Epithelial cell of proximal tubule (primary cell): ENCODE data around the gene PIK3R5. TPM values are rescaled to one million over a fixed set of nuclear protein-coding genes. Genes with fewer than 3 reads are reported as not detected.

Experiments
- DNase-seq: peaks from one replicate; pipeline ENCODE4 v3.0.0-alpha.2; 2011; ENCODE audit warnings: low read depth
- H3K4me3 ChIP-seq: 2 replicates; pipeline ENCODE4 v1.5.1; 2011; ENCODE audit warnings: low read depth, mild to moderate bottlenecking, low read length
- CTCF ChIP-seq: conservative IDR thresholded peaks from 2 replicates; pipeline ENCODE4 v1.5.1; 2012; ENCODE audit warnings: low read depth, mild to moderate bottlenecking, low read length
- total RNA-seq: library from RNA; depleted of rRNA; stranded (reverse); fragments of >200 nt; gene quantifications from 2 replicates; pipeline ENCODE4 v1.2.3, GENCODE V29; 2015

The PIK3R5 gene
- total RNA-seq, 1 donor from 2014 or later: 0.12 TPM

- H3K4me3 ChIP-seq: no peak overlapping the region
- no peak for DNase-seq
- TF ChIP-seq CTCF: no peak
Observed at GRCh38 chr17:8849311-8850041, 116.0 kb downstream of the PIK3R5 start.

GRCh38 chr17:8847891-8848290 lies 117.6 kb downstream of the PIK3R5 start:
- DNase-seq: no peak
- no peak overlapping the region for H3K4me3 ChIP-seq
- TF ChIP-seq CTCF: no peak

- DNase-seq: no peak
- TF ChIP-seq CTCF: no peak
- H3K4me3 ChIP-seq: no peak overlapping the region
Observed at GRCh38 chr17:8846768-8847211, 118.7 kb downstream of the PIK3R5 start.

- TF ChIP-seq CTCF: no peak
- DNase-seq: no peak
- H3K4me3 ChIP-seq: no peak overlapping the region
Observed at GRCh38 chr17:8844229-8845218, 121.0 kb downstream of the PIK3R5 start.

- H3K4me3 ChIP-seq: no peak overlapping the region
- no peak for DNase-seq
- no peak for TF ChIP-seq CTCF
Observed at GRCh38 chr17:8843344-8843743, 122.2 kb downstream of the PIK3R5 start.

- no peak overlapping the region for H3K4me3 ChIP-seq
- no peak for TF ChIP-seq CTCF
- no peak for DNase-seq
Observed at GRCh38 chr17:8841844-8842243, 123.7 kb downstream of the PIK3R5 start.
